Vagina (tissue), 2 donors: ENCODE measurements around the gene CCDC33.

Experiments
- POLR2A ChIP-seq, 2 donors: fragments of 450-650 bp; IDR thresholded peaks; one replicate each; pipeline ENCODE4 v1.6.1; 2017; ENCODE audit warnings: antibody characterized with exemption in 2 of 2, mild to moderate bottlenecking in 2 of 2, moderate library complexity in 2 of 2
- POLR2AphosphoS5 ChIP-seq, 2 donors: sonication (generic); formaldehyde crosslinking; IDR thresholded peaks; one replicate each; pipeline ENCODE4 v1.9.0; 2017; ENCODE audit warnings: antibody characterized with exemption in 2 of 2, mild to moderate bottlenecking in 2 of 2, low read depth in 1 of 2; ENCODE audit not compliant: insufficient read depth in 1 of 2
- TF ChIP-seq, protein P1 (sequence below), 3 experiments: fragments of 450-650 bp in 2 of 3; fragments of 200-600 bp in 1 of 3; sonication (generic) in 1 of 3; IDR thresholded peaks; one replicate each; pipeline ENCODE4 v1.5.1; 2017 to 2019; ENCODE audit warnings: antibody characterized with exemption in 3 of 3, mild to moderate bottlenecking in 2 of 3, moderate library complexity in 2 of 3

DNA sequence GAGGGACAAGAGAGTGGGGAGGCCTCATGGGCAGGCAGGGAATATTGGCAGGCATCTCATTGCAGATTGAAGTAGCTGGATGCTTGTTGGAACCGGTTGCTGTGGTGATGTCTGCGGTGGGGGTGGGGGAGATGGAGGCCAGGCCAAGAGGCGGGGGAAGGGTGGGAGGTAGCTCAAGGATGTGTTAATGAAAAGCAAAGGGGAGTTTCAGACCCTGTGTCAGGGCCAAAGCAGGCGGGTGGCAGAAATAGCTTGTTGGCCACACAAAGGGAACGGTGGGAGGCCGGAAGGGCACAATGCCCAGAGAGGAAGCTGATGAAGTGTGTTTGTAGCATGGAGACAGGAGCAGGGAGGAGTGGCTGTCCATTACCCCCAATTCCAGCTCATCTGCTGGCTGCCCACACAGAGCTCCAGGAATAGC is 28.0 kb downstream of the CCDC33 start:
- TF ChIP-seq POLR2A (IDR thresholded peaks at IDR 0.05) (no peak), POLR2AphosphoS5 (IDR thresholded peaks at IDR 0.05; ENCODE audit: insufficient read depth in 1 of 2, low read depth in 1 of 2) (no peak)
- TF ChIP-seq, protein P1, sequence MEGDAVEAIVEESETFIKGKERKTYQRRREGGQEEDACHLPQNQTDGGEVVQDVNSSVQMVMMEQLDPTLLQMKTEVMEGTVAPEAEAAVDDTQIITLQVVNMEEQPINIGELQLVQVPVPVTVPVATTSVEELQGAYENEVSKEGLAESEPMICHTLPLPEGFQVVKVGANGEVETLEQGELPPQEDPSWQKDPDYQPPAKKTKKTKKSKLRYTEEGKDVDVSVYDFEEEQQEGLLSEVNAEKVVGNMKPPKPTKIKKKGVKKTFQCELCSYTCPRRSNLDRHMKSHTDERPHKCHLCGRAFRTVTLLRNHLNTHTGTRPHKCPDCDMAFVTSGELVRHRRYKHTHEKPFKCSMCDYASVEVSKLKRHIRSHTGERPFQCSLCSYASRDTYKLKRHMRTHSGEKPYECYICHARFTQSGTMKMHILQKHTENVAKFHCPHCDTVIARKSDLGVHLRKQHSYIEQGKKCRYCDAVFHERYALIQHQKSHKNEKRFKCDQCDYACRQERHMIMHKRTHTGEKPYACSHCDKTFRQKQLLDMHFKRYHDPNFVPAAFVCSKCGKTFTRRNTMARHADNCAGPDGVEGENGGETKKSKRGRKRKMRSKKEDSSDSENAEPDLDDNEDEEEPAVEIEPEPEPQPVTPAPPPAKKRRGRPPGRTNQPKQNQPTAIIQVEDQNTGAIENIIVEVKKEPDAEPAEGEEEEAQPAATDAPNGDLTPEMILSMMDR (IDR thresholded peaks at IDR 0.05), result no peak
